ENCODE results near the gene ZNF561. TPM values are rescaled to one million over a fixed set of nuclear protein-coding genes. Genes with fewer than 3 reads are reported as not detected.

ZNF561 gene
- total and polyA plus RNA-seq, 9 of the 15 experiments (the other 6 are each of a cell fraction or from before 2014, with no cell fraction given) = 13.9 to 34.9 (median 23.6) TPM

DNA sequence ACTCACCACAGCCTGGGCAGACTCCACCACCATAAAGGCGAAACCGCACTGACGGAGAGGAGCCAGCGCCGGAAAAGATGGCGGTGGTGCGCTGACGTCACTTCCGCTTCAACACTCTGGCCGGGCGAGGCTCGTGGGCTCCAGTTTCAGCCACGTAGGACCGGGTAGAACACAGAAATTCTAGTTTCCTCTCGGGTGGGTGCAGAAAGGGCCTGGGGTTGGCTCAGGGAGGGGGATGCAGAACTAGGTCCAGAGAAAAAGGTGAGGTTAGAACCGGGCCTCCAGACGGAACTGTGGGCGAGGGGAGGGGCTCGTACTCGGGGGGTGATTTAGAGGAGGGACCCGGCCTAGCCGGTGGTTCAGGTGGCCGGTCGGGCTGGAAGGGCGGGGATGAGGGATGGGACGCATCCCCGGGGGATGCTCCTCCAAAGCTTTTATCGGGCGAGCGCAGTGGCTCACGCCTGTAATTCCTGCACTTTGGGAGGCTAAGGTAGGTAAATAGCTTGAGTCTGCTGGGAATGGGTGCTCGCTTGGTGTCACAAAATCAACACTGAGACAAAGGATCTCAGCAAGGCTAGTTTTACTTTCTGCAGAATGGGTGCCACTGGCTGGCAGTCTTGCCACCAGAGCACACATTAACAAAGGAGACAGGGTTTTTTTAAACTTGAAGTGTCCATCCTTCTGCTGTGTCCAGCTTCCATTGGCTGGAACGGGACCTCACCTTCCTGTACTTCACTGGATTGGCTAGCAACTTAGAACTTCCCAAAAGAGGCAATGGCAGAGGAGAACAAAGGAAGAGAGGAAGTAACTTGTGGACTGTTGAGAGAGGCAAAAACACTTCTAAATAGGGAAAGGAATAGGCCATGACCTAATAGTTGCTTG is at the start of gene ZNF561 (continued):
- TF ChIP-seq, protein P1, sequence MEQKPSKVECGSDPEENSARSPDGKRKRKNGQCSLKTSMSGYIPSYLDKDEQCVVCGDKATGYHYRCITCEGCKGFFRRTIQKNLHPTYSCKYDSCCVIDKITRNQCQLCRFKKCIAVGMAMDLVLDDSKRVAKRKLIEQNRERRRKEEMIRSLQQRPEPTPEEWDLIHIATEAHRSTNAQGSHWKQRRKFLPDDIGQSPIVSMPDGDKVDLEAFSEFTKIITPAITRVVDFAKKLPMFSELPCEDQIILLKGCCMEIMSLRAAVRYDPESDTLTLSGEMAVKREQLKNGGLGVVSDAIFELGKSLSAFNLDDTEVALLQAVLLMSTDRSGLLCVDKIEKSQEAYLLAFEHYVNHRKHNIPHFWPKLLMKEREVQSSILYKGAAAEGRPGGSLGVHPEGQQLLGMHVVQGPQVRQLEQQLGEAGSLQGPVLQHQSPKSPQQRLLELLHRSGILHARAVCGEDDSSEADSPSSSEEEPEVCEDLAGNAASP (IDR thresholded peaks at IDR 0.05) = no peak
- TF ChIP-seq EHMT2 (IDR thresholded peaks at IDR 0.05) = peak; percentile 83
- TF ChIP-seq, protein P2, sequence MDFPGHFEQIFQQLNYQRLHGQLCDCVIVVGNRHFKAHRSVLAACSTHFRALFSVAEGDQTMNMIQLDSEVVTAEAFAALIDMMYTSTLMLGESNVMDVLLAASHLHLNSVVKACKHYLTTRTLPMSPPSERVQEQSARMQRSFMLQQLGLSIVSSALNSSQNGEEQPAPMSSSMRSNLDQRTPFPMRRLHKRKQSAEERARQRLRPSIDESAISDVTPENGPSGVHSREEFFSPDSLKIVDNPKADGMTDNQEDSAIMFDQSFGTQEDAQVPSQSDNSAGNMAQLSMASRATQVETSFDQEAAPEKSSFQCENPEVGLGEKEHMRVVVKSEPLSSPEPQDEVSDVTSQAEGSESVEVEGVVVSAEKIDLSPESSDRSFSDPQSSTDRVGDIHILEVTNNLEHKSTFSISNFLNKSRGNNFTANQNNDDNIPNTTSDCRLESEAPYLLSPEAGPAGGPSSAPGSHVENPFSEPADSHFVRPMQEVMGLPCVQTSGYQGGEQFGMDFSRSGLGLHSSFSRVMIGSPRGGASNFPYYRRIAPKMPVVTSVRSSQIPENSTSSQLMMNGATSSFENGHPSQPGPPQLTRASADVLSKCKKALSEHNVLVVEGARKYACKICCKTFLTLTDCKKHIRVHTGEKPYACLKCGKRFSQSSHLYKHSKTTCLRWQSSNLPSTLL (IDR thresholded peaks at IDR 0.05) = no peak
- TF ChIP-seq SMARCA4 (IDR thresholded peaks at IDR 0.05) = no peak
- TF ChIP-seq, protein P3, sequence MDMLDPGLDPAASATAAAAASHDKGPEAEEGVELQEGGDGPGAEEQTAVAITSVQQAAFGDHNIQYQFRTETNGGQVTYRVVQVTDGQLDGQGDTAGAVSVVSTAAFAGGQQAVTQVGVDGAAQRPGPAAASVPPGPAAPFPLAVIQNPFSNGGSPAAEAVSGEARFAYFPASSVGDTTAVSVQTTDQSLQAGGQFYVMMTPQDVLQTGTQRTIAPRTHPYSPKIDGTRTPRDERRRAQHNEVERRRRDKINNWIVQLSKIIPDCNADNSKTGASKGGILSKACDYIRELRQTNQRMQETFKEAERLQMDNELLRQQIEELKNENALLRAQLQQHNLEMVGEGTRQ (CRISPR knock-in tag; IDR thresholded peaks at IDR 0.05) = no peak
- 0 out of 2 replicates have a peak, but pooled peaks have one; percentile 45 for TF ChIP-seq ZNF143 (CRISPR knock-in tag; IDR thresholded peaks at IDR 0.05)
- TF ChIP-seq, protein P4, sequence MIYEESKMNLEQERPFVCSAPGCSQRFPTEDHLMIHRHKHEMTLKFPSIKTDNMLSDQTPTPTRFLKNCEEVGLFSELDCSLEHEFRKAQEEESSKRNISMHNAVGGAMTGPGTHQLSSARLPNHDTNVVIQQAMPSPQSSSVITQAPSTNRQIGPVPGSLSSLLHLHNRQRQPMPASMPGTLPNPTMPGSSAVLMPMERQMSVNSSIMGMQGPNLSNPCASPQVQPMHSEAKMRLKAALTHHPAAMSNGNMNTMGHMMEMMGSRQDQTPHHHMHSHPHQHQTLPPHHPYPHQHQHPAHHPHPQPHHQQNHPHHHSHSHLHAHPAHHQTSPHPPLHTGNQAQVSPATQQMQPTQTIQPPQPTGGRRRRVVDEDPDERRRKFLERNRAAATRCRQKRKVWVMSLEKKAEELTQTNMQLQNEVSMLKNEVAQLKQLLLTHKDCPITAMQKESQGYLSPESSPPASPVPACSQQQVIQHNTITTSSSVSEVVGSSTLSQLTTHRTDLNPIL (CRISPR knock-in tag; IDR thresholded peaks at IDR 0.05) = no peak
- no peak for TF ChIP-seq RAD21 (CRISPR knock-in tag; conservative IDR thresholded peaks at IDR 0.05 in 1 of 2, IDR thresholded peaks at IDR 0.05 in 1 of 2)
- peak; percentile 90 for TF ChIP-seq KLF1 (tag; IDR thresholded peaks at IDR 0.05)
- TF ChIP-seq KDM2B (CRISPR knock-in tag; IDR thresholded peaks at IDR 0.05) = no peak
- TF ChIP-seq MXI1 (IDR thresholded peaks at IDR 0.05; ENCODE audit: low read depth, low read length) = 0 out of 2 replicates have a peak, but pooled peaks have one; percentile 12
- TF ChIP-seq SNIP1 (IDR thresholded peaks at IDR 0.05; ENCODE audit: low read depth) = no peak; the same call in 1 of the 2 replicates
- no peak for TF ChIP-seq FOS (IDR thresholded peaks at IDR 0.05; ENCODE audit: extremely low read depth, insufficient read length)
- peak; percentile 11; the same call in 1 of the 2 replicates for TF ChIP-seq ZNF384 (IDR thresholded peaks at IDR 0.05; ENCODE audit: low read depth, low read length)
- TF ChIP-seq KAT2B (IDR thresholded peaks at IDR 0.05; ENCODE audit: low read depth, low read length) = no peak
- no peak for TF ChIP-seq SAFB2 (IDR thresholded peaks at IDR 0.05; ENCODE audit: borderline replicate concordance, low read depth, low read length, severe bottlenecking)
- TF ChIP-seq BACH1 (tag; IDR thresholded peaks at IDR 0.05) = no peak
- TF ChIP-seq, protein P5, sequence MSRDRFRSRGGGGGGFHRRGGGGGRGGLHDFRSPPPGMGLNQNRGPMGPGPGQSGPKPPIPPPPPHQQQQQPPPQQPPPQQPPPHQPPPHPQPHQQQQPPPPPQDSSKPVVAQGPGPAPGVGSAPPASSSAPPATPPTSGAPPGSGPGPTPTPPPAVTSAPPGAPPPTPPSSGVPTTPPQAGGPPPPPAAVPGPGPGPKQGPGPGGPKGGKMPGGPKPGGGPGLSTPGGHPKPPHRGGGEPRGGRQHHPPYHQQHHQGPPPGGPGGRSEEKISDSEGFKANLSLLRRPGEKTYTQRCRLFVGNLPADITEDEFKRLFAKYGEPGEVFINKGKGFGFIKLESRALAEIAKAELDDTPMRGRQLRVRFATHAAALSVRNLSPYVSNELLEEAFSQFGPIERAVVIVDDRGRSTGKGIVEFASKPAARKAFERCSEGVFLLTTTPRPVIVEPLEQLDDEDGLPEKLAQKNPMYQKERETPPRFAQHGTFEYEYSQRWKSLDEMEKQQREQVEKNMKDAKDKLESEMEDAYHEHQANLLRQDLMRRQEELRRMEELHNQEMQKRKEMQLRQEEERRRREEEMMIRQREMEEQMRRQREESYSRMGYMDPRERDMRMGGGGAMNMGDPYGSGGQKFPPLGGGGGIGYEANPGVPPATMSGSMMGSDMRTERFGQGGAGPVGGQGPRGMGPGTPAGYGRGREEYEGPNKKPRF (IDR thresholded peaks at IDR 0.05; ENCODE audit: low read depth, low read length) = no peak
- TF ChIP-seq ESRRB (CRISPR knock-in tag; IDR thresholded peaks at IDR 0.05; ENCODE audit: borderline replicate concordance) = no peak
- peak; percentile 73; the same call in 1 of the 2 replicates for TF ChIP-seq KAT8 (IDR thresholded peaks at IDR 0.05; ENCODE audit: low read depth)
- no peak for TF ChIP-seq KLF16 (IDR thresholded peaks at IDR 0.05)

Data from K562 (cell line).